Panc1 (cell line): ENCODE results near the gene PSKH1. TPM values are rescaled to one million over a fixed set of nuclear protein-coding genes. Genes with fewer than 3 reads are reported as not detected.

Experiments used
- ATAC-seq: fragments of 200-7000 bp; cut with Tn5 transposase; 2 replicates; pipeline ENCODE4 v1.9.1; 2020; ENCODE audit warnings: mild to moderate bottlenecking, moderate library complexity
- BruUV-seq: library from RNA; stranded (reverse); fragments of 400-500 nt; replicated peaks from 2 replicates; lab custom pipeline; 2021; lab: Mats Ljungman, UMichigan
- CTCF ChIA-PET: fragments of 300-600 bp; sonication (Branson Sonifier 250); formaldehyde crosslinking; loops from one replicate; lab custom pipeline; 2022; ENCODE audit warnings: antibody characterized with exemption; lab: Charles Lee
- POLR2A ChIA-PET: fragments of 300-600 bp; sonication (Branson Sonifier 250); formaldehyde crosslinking; loops from one replicate; lab custom pipeline; 2022; ENCODE audit warnings: antibody characterized with exemption; lab: Charles Lee
- DNase-seq: peaks from one replicate; pipeline ENCODE4 v3.0.0-alpha.2; 2010; ENCODE audit warnings: low read depth, low spot score
- H3K27ac ChIP-seq: 2 replicates; pipeline ENCODE4 v1.5.1; 2011; ENCODE audit warnings: mild to moderate bottlenecking, low read length, inconsistent platforms
- H3K27me3 ChIP-seq: fragments of 200-500 bp; sonication (Bioruptor generic); 2 replicates; pipeline ENCODE4 v1.6.0; 2014; ENCODE audit warnings: low read length, inconsistent platforms; ENCODE audit not compliant: control insufficient read depth, insufficient read depth
- H3K36me3 ChIP-seq: fragments of 200-500 bp; sonication (Bioruptor generic); 2 replicates; pipeline ENCODE4 v1.5.1; 2014; ENCODE audit warnings: inconsistent platforms, mild to moderate bottlenecking, low read length, moderate library complexity; ENCODE audit not compliant: control insufficient read depth, insufficient read depth
- H3K4me1 ChIP-seq: 2 replicates; pipeline ENCODE4 v1.5.1; 2011; ENCODE audit warnings: inconsistent platforms, mild to moderate bottlenecking, low read length, moderate library complexity; ENCODE audit not compliant: control insufficient read depth, insufficient read depth
- H3K4me3 ChIP-seq, 2 experiments: 2 replicates each; pipeline ENCODE4 v1.5.1; 2011 to 2012; ENCODE audit warnings: low read depth in 2 of 2, low read length in 2 of 2, mild to moderate bottlenecking in 2 of 2, inconsistent platforms in 1 of 2, moderate library complexity in 1 of 2
- H3K9me3 ChIP-seq: fragments of 200-500 bp; sonication (Bioruptor generic); 2 replicates; pipeline ENCODE4 v1.5.1; 2014; ENCODE audit warnings: low read depth, mild to moderate bottlenecking, inconsistent platforms, low read length, moderate library complexity; ENCODE audit not compliant: control insufficient read depth, insufficient read depth
- POLR2AphosphoS5 ChIP-seq: IDR thresholded peaks from 2 replicates; pipeline ENCODE4 v1.6.1; 2012; ENCODE audit warnings: mild to moderate bottlenecking, low read depth, low read length, moderate library complexity
- SIN3A ChIP-seq: IDR thresholded peaks from 2 replicates; pipeline ENCODE4 v1.6.1; 2012; ENCODE audit warnings: low read depth, mild to moderate bottlenecking, low read length, moderate library complexity, borderline replicate concordance; ENCODE audit not compliant: insufficient read depth
- TCF7L2 ChIP-seq: IDR thresholded peaks from 2 replicates; pipeline ENCODE4 v1.6.1; 2011; ENCODE audit warnings: mild to moderate bottlenecking, low read depth, low read length, inconsistent platforms
- in situ Hi-C: cut with HindIII; loops from 2 replicates; pipeline ENCODE4 v1.10.0; 2016; ENCODE audit warnings: low sequenced_read_pairs, low pct_unique_long_range_greater_than_20kb
- intact Hi-C: fragments of 100-400 bp; cut with micrococcal nuclease; formaldehyde crosslinking; loops from one replicate; pipeline ENCODE4 v1.10.0; 2022; ENCODE audit not compliant: unreplicated experiment
- total RNA-seq: library from RNA; stranded (reverse); gene quantifications from one replicate; pipeline ENCODE4 v1.2.1, GENCODE V29; 2021; ENCODE audit not compliant: unreplicated experiment
- TF ChIP-seq, protein P1 (sequence below): fragments of 450-650 bp; IDR thresholded peaks from 2 replicates; pipeline ENCODE4 v1.5.1; 2017; ENCODE audit warnings: mild to moderate bottlenecking
- TF ChIP-seq, protein P2 (sequence below), 2 experiments: IDR thresholded peaks; 2 replicates each; pipeline ENCODE4 v1.6.1; 2011 to 2012; ENCODE audit warnings: low read depth in 2 of 2, control low read depth in 1 of 2, low read length in 1 of 2, mild to moderate bottlenecking in 1 of 2, moderate library complexity in 1 of 2; ENCODE audit not compliant: insufficient read depth in 1 of 2

The PSKH1 gene
- total RNA-seq, 1 experiment from 2014 or later, result 17.8 TPM

DNA sequence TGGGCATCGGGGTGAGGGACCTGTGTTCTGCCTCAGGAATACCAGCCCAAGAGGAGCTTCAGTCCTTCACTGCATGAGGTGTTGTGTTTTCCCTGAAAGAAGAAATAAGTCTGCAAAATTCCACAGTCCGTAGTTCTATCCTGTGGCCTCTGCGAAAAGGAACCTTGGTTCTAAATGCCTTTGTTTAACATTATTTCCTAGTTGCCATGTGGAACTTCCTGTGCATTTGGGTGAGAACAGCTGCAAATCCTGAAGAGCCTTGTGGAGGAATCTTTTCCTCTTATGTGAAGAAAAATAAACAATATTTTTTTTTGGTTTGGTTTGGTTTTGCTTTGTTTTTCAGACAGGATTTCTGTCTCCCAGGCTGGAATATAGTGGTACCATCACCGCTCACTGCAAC lies 9.8 kb downstream of the PSKH1 start:
- POLR2A ChIA-PET, result no interaction called here
- Histone ChIP-seq H3K9me3 (no peaks in the 10 kb centered on the region), H3K4me1 (no peaks in the 10 kb centered on the region), H3K27me3 (no peaks in the 10 kb centered on the region), H3K4me3 (no peak overlapping the region), H3K27ac (no peak overlapping the region), H3K36me3 (no peaks in the 10 kb centered on the region)
- intact Hi-C loops, result no loop called here
- in situ Hi-C loops, result no loop called here
- no TSS peak for BruUV-seq
- ATAC-seq (no peak), DNase-seq (no peak)
- TF ChIP-seq TCF7L2, result no peak
- TF ChIP-seq POLR2AphosphoS5, result no peak
- TF ChIP-seq, protein P1, sequence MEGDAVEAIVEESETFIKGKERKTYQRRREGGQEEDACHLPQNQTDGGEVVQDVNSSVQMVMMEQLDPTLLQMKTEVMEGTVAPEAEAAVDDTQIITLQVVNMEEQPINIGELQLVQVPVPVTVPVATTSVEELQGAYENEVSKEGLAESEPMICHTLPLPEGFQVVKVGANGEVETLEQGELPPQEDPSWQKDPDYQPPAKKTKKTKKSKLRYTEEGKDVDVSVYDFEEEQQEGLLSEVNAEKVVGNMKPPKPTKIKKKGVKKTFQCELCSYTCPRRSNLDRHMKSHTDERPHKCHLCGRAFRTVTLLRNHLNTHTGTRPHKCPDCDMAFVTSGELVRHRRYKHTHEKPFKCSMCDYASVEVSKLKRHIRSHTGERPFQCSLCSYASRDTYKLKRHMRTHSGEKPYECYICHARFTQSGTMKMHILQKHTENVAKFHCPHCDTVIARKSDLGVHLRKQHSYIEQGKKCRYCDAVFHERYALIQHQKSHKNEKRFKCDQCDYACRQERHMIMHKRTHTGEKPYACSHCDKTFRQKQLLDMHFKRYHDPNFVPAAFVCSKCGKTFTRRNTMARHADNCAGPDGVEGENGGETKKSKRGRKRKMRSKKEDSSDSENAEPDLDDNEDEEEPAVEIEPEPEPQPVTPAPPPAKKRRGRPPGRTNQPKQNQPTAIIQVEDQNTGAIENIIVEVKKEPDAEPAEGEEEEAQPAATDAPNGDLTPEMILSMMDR, result no peak
- TF ChIP-seq SIN3A, result no peak
- CTCF ChIA-PET, result no interaction called here

- Histone ChIP-seq H3K4me3 (no peak overlapping the region), H3K36me3 (no peaks in the 10 kb centered on the region), H3K4me1 (no peaks in the 10 kb centered on the region), H3K27me3 (no peaks in the 10 kb centered on the region), H3K9me3 (no peaks in the 10 kb centered on the region), H3K27ac (no peak overlapping the region)
- intact Hi-C loops (no loop called here), in situ Hi-C loops (no loop called here)
- POLR2A ChIA-PET, result no interaction called here
- no peak for ATAC-seq
- TF ChIP-seq, protein P1, result no peak
- TF ChIP-seq TCF7L2, result no peak
- TF ChIP-seq, protein P2, sequence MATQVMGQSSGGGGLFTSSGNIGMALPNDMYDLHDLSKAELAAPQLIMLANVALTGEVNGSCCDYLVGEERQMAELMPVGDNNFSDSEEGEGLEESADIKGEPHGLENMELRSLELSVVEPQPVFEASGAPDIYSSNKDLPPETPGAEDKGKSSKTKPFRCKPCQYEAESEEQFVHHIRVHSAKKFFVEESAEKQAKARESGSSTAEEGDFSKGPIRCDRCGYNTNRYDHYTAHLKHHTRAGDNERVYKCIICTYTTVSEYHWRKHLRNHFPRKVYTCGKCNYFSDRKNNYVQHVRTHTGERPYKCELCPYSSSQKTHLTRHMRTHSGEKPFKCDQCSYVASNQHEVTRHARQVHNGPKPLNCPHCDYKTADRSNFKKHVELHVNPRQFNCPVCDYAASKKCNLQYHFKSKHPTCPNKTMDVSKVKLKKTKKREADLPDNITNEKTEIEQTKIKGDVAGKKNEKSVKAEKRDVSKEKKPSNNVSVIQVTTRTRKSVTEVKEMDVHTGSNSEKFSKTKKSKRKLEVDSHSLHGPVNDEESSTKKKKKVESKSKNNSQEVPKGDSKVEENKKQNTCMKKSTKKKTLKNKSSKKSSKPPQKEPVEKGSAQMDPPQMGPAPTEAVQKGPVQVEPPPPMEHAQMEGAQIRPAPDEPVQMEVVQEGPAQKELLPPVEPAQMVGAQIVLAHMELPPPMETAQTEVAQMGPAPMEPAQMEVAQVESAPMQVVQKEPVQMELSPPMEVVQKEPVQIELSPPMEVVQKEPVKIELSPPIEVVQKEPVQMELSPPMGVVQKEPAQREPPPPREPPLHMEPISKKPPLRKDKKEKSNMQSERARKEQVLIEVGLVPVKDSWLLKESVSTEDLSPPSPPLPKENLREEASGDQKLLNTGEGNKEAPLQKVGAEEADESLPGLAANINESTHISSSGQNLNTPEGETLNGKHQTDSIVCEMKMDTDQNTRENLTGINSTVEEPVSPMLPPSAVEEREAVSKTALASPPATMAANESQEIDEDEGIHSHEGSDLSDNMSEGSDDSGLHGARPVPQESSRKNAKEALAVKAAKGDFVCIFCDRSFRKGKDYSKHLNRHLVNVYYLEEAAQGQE (IDR thresholded peaks at IDR 0.05; ENCODE audit: insufficient read depth in 1 of 2, low read depth in 2 of 2, low read length in 1 of 2), result no peak
- no peak for TF ChIP-seq SIN3A
- TF ChIP-seq POLR2AphosphoS5, result no peak
- no peak for DNase-seq
- CTCF ChIA-PET, result interaction anchor here (0.6 to 0.7 kb wide), 3 partner anchors 76 to 336 kb away, joined by 3 to 8 read pairs (median 4); no protein-coding TSS in a partner anchor
- no TSS peak for BruUV-seq
Observed at GRCh38 chr16:67907397-67908180, 14.5 kb downstream of the PSKH1 start.
